Upper lobe of left lung (tissue), 4 donors: ENCODE measurements around the gene CFAP251.

Source experiments
- CTCF ChIP-seq, 6 experiments: fragments of 450-650 bp in 4 of 6; fragments of 200-600 bp in 2 of 6; sonication (generic) in 2 of 6; IDR thresholded peaks; one replicate each; pipeline ENCODE4 v1.5.1; 2016 to 2019; ENCODE audit warnings: antibody characterized with exemption in 6 of 6
- EP300 ChIP-seq, 4 donors: sonication (generic); formaldehyde crosslinking; IDR thresholded peaks; one replicate each; pipeline ENCODE4 v1.5.1; 2017; ENCODE audit warnings: antibody characterized with exemption in 4 of 4, control low read depth in 2 of 4
- POLR2A ChIP-seq, 4 donors: fragments of 450-650 bp; IDR thresholded peaks; one replicate each; pipeline ENCODE4 v1.5.1; 2016 to 2017; ENCODE audit warnings: antibody characterized with exemption in 4 of 4, mild to moderate bottlenecking in 2 of 4
- POLR2AphosphoS5 ChIP-seq, 2 donors: sonication (generic); formaldehyde crosslinking; IDR thresholded peaks; one replicate each; pipeline ENCODE4 v1.5.1; 2017; ENCODE audit warnings: antibody characterized with exemption in 2 of 2

- TF ChIP-seq CTCF (IDR thresholded peaks at IDR 0.05) (no peak), EP300 (IDR thresholded peaks at IDR 0.05) (peak in 2 of 4 donors; percentile 41 to 85), POLR2AphosphoS5 (IDR thresholded peaks at IDR 0.05) (peak; percentile 53 to 64), POLR2A (IDR thresholded peaks at IDR 0.05) (peak in 1 of 4 donors; percentile 20)
Observed at GRCh38 chr12:121992059-121992879, 73.9 kb downstream of the CFAP251 start.
